Medulla oblongata (tissue), 1 donor: ENCODE measurements around the gene MIEN1.
"Not testable (repeated sequence)": the region's sequence is repeated elsewhere in the genome, so short reads cannot be mapped to it uniquely, and the experiment has no call there.

ENCODE experiments used
- DNase-seq: peaks from one replicate; pipeline ENCODE4 v3.0.0-alpha.2; 2015; ENCODE audit errors: extremely low spot score

Gene MIEN1

GRCh38 chr17:39716073-39716818 lies 14.1 kb downstream of the MIEN1 start:
- no peak for DNase-seq

- no peak for DNase-seq
Observed at GRCh38 chr17:39715375-39716072, 14.8 kb downstream of the MIEN1 start.

- no peak for DNase-seq
Observed at GRCh38 chr17:39714234-39714633, 16.1 kb downstream of the MIEN1 start.

GRCh38 chr17:39711851-39712250 lies 18.5 kb downstream of the MIEN1 start:
- no peak for DNase-seq

GRCh38 chr17:39711071-39711470 lies 19.3 kb downstream of the MIEN1 start:
- not testable (repeated sequence) for DNase-seq

GRCh38 chr17:39709998-39710964 lies 20.1 kb downstream of the MIEN1 start:
- no peak for DNase-seq

- DNase-seq = no peak
Observed at GRCh38 chr17:39709319-39709997, 20.9 kb downstream of the MIEN1 start.

GRCh38 chr17:39706921-39707337 lies 23.4 kb downstream of the MIEN1 start:
- no peak for DNase-seq

- DNase-seq = no peak
Observed at GRCh38 chr17:39706383-39706782, 23.9 kb downstream of the MIEN1 start.

GRCh38 chr17:39705786-39706348 lies 24.5 kb downstream of the MIEN1 start:
- no peak for DNase-seq

GRCh38 chr17:39704821-39705551 lies 25.3 kb downstream of the MIEN1 start:
- DNase-seq = no peak

- DNase-seq = no peak
Observed at GRCh38 chr17:39703913-39704312, 26.4 kb downstream of the MIEN1 start.

- DNase-seq = no peak
Observed at GRCh38 chr17:39702901-39703893, 27.1 kb downstream of the MIEN1 start.

- DNase-seq = no peak
Observed at GRCh38 chr17:39701784-39702422, 28.4 kb downstream of the MIEN1 start.

- DNase-seq = no peak
Observed at GRCh38 chr17:39701012-39701783, 29.1 kb downstream of the MIEN1 start.

- peak; percentile 10 for DNase-seq
Observed at GRCh38 chr17:39700148-39700987, 30.0 kb downstream of the MIEN1 start.

GRCh38 chr17:39699818-39700147 lies 30.5 kb downstream of the MIEN1 start, which contains the start of gene ERBB2:
Gene ERBB2, plus strand, starts transcription at chr17:39700064. Its CDS starts 175 bp downstream, at chr17:39700239.
- DNase-seq = peak; percentile 50
